Cardiac muscle cell (in vitro differentiated cells and primary cell): ENCODE measurements around the gene RPL21. TPM values are rescaled to one million over a fixed set of nuclear protein-coding genes. Genes with fewer than 3 reads are reported as not detected.

Source experiments
- DNase-seq, 2 donors: peaks; one replicate each; pipeline versions ENCODE4 v3.0.0 to v3.0.0-alpha.2; 2010 to 2017; ENCODE audit warnings: low read depth in 1 of 2, low spot score in 1 of 2
- H3K27ac ChIP-seq: fragments of 200-600 bp; sonication (generic); 2 replicates; pipeline ENCODE4 v1.5.1; 2016
- H3K27me3 ChIP-seq: fragments of 200-600 bp; sonication (generic); 2 replicates; pipeline ENCODE4 v1.6.0; 2016; ENCODE audit warnings: control low read depth
- H3K36me3 ChIP-seq: fragments of 200-600 bp; sonication (generic); 2 replicates; pipeline ENCODE4 v1.5.1; 2016; ENCODE audit warnings: control low read depth
- H3K4me1 ChIP-seq: fragments of 200-600 bp; sonication (generic); 2 replicates; pipeline ENCODE4 v1.8.1; 2017; ENCODE audit warnings: low read depth, mild to moderate bottlenecking, mixed run types
- H3K4me3 ChIP-seq: fragments of 200-600 bp; sonication (generic); 2 replicates; pipeline ENCODE4 v1.5.1; 2016; ENCODE audit warnings: mild to moderate bottlenecking
- H3K9me3 ChIP-seq: fragments of 200-600 bp; sonication (generic); 2 replicates; pipeline ENCODE4 v1.5.1; 2017; ENCODE audit warnings: low read depth, mild to moderate bottlenecking, control low read depth
- CTCF ChIP-seq: IDR thresholded peaks from 2 replicates; pipeline ENCODE4 v1.5.1; 2012; ENCODE audit warnings: low read depth, mild to moderate bottlenecking, low read length
- polyA plus RNA-seq: library from polyadenylated mRNA; unstranded; fragments of >200 nt; fragmentation: Nextera tagmentation; extraction: Ambion mirVana; gene quantifications from 2 replicates; pipeline ENCODE4 v1.2.1, GENCODE V29; 2016
- total RNA-seq: library from RNA; depleted of rRNA; stranded (reverse); fragments of >200 nt; gene quantifications from 2 replicates; pipeline ENCODE4 v1.2.3, GENCODE V29; 2016

Gene RPL21
- total and polyA plus RNA-seq, 2 experiments from 2014 or later, result 367 to 410 TPM

- Histone ChIP-seq H3K4me1 (no peaks in the 10 kb centered on the region), H3K4me3 (no peak overlapping the region), H3K27ac (no peak overlapping the region), H3K9me3 (no peaks in the 10 kb centered on the region), H3K36me3 (no peaks in the 10 kb centered on the region), H3K27me3 (no peaks in the 10 kb centered on the region)
- no peak for TF ChIP-seq CTCF
- DNase-seq, result no peak
Observed at GRCh38 chr13:27300941-27301586, 49.7 kb downstream of the RPL21 start.

DNA sequence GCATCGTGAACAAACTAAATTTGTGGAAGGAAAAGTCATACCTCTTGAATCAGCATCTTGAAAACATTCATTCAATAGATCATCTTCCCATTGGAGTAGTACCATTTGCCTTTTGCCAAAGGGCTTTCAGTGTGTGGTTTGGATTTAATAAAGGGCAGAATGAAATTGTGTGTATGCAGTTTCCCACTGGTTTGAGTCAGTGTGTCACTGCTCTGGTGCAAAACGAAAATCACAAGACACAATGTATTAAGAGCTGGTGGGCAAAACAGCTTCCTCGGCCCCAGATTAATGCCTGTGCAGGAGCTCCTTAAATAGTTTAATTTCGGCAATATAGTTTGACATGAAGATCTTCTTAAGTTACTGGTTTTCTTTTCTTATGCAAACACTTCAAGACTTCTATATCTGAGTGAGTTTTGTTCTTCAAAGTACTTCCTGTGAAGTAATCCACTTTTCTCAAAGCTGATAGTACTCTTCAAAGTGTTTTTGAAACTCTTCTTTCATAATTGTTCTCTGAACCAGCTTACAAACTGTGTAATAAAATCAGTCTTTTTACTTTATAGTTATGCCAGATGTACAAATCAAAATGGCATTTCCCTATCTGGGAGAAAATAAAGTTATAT, 51.4 kb downstream of the RPL21 start:
- no peak for DNase-seq
- no peak overlapping the region for H3K4me3 ChIP-seq
- no peaks in the 10 kb centered on the region for H3K9me3 ChIP-seq
- no peak for TF ChIP-seq CTCF
- H3K4me1 ChIP-seq, result no peaks in the 10 kb centered on the region
- H3K27ac ChIP-seq, result no peak overlapping the region
- no peaks in the 10 kb centered on the region for H3K36me3 ChIP-seq
- H3K27me3 ChIP-seq, result no peaks in the 10 kb centered on the region

DNA sequence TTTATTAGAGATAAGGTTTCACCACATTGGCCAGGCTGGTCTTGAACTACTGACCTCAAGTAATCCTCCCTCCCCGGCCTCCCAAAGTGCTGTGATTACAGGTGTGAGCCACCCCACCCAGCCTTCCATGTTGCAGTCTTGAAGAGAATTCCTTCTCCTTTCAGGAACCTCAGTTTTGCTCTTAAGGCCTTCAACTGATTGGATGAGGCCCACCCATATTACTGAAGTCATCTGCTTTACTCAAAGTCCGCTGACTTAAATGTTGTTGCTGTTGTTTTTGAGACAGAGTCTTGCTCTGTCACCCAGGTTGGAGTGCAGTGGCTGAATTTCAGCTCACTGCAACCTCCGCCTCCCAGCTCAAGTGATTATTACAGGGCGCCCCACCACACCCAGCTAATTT, 52.7 kb downstream of the RPL21 start:
- no peak for TF ChIP-seq CTCF
- Histone ChIP-seq H3K9me3 (no peaks in the 10 kb centered on the region), H3K36me3 (no peaks in the 10 kb centered on the region), H3K27me3 (no peaks in the 10 kb centered on the region), H3K4me1 (no peaks in the 10 kb centered on the region), H3K4me3 (no peak overlapping the region), H3K27ac (no peak overlapping the region)
- DNase-seq, result no peak

- DNase-seq, result no peak
Observed at GRCh38 chr13:27304611-27305010, 53.3 kb downstream of the RPL21 start.

More at GRCh38 chr13:27304611-27305010, 53.3 kb downstream of the RPL21 start:
- Histone ChIP-seq H3K9me3 (no peaks in the 10 kb centered on the region), H3K4me3 (no peak overlapping the region), H3K27ac (no peak overlapping the region), H3K27me3 (no peaks in the 10 kb centered on the region), H3K36me3 (no peaks in the 10 kb centered on the region), H3K4me1 (no peaks in the 10 kb centered on the region)
- no peak for TF ChIP-seq CTCF

Other genes starting within 250 kb of the RPL21 start
- gene USP12, start 79.7 kb upstream of the RPL21 start, total RNA-seq, result 6.6 and 7.5 TPM in 2 replicates
- 8.2 and 10.1 TPM in 2 replicates for gene USP12, start 79.7 kb upstream of the RPL21 start, polyA plus RNA-seq
- gene RASL11A, start 19.3 kb downstream of the RPL21 start, total RNA-seq, result 1.9 and 2.0 TPM in 2 replicates
- 0.52 and 1.2 TPM in 2 replicates for gene RASL11A, start 19.3 kb downstream of the RPL21 start, polyA plus RNA-seq
- gene GTF3A, start 173.1 kb downstream of the RPL21 start, total RNA-seq, result 56.9 and 101 TPM in 2 replicates
- gene GTF3A, start 173.1 kb downstream of the RPL21 start, polyA plus RNA-seq, result 108 and 140 TPM in 2 replicates
- 49.4 and 55.5 TPM in 2 replicates for gene MTIF3, start 199.0 kb downstream of the RPL21 start, total RNA-seq
- 66.2 and 72.8 TPM in 2 replicates for gene MTIF3, start 199.0 kb downstream of the RPL21 start, polyA plus RNA-seq